T-cell (primary cell): ENCODE data around the gene ZC3H12D. TPM values are rescaled to one million over a fixed set of nuclear protein-coding genes. Genes with fewer than 3 reads are reported as not detected.
"Not testable (repeated sequence)": the region's sequence is repeated elsewhere in the genome, so short reads cannot be mapped to it uniquely, and the experiment has no call there.

Experiments
- ATAC-seq, 4 experiments: fragments of 200-7000 bp in 3 of 4; fragments of 150-1000 bp in 1 of 4; cut with Tn5 transposase; replicated peaks in 1 of 4; 1 replicate in 3 of 4; 2 replicates in 1 of 4; pipeline ENCODE4 v1.10.0; 2021; ENCODE audit warnings: moderate library complexity in 3 of 4, mild to moderate bottlenecking in 2 of 4, moderate number of reproducible peaks in 1 of 4
- CTCF ChIA-PET, 2 donors: fragments of 300-600 bp; sonication (Branson Sonifier 250); formaldehyde crosslinking; loops; one replicate each; lab custom pipeline; 2022; ENCODE audit warnings: antibody characterized with exemption in 2 of 2; lab: Charles Lee
- POLR2A ChIA-PET, 2 donors: fragments of 300-600 bp; sonication (Branson Sonifier 250); formaldehyde crosslinking; loops; one replicate each; lab custom pipeline; 2022; ENCODE audit warnings: antibody characterized with exemption in 2 of 2; lab: Charles Lee
- DNase-seq, 35 experiments: peaks; one replicate each; pipeline versions ENCODE4 v3.0.0 to v3.0.0-alpha.2; 2013 to 2023
- H3K27ac ChIP-seq: one replicate; pipeline ENCODE4 v1.5.1; 2013; ENCODE audit warnings: low read length
- H3K27me3 ChIP-seq, 2 experiments: replicated peaks in 1 of 2; 1 replicate in 1 of 2; 2 replicates in 1 of 2; pipeline versions ENCODE4 v1.6.1 to v1.7.0; 2013; ENCODE audit warnings: low read length in 1 of 2, mixed read lengths in 1 of 2; ENCODE audit not compliant: control insufficient read depth in 2 of 2, insufficient read depth in 2 of 2; ENCODE audit errors: extremely low read depth in 1 of 2
- H3K36me3 ChIP-seq, 2 donors: 1 replicate in 1 of 2; 2 replicates in 1 of 2; pipeline versions ENCODE4 v1.6.1 to v1.7.0; 2013; ENCODE audit warnings: low read length in 1 of 2; ENCODE audit not compliant: control insufficient read depth in 2 of 2, insufficient read depth in 1 of 2; ENCODE audit errors: extremely low read depth in 1 of 2
- H3K4me1 ChIP-seq, 2 experiments: 1 replicate in 1 of 2; 2 replicates in 1 of 2; pipeline versions ENCODE4 v1.6.1 to v1.7.0; 2013; ENCODE audit warnings: low read length in 2 of 2, mixed read lengths in 1 of 2; ENCODE audit not compliant: insufficient read depth in 2 of 2, control insufficient read depth in 1 of 2; ENCODE audit errors: extremely low read depth in 1 of 2
- H3K4me3 ChIP-seq, 2 donors: 1 replicate in 1 of 2; 2 replicates in 1 of 2; pipeline versions ENCODE4 v1.5.1 to v1.7.0; 2013; ENCODE audit warnings: mild to moderate bottlenecking in 2 of 2, low read length in 1 of 2, moderate library complexity in 1 of 2; ENCODE audit not compliant: control insufficient read depth in 1 of 2; ENCODE audit errors: extremely low read depth in 1 of 2
- H3K9me3 ChIP-seq: 2 replicates; pipeline ENCODE4 v1.7.0; 2013
- H3K27ac Mint-ChIP-seq, 2 donors: one replicate each; pipeline ENCODE4 v1.8.0; 2020 to 2021; ENCODE audit warnings: mild to moderate bottlenecking in 2 of 2, mixed read lengths in 2 of 2
- H3K27me3 Mint-ChIP-seq, 2 donors: one replicate each; pipeline ENCODE4 v1.8.0; 2021 to 2022; ENCODE audit warnings: mixed read lengths in 2 of 2
- H3K36me3 Mint-ChIP-seq: one replicate; pipeline ENCODE4 v1.8.0; 2021; ENCODE audit warnings: mixed read lengths
- H3K4me1 Mint-ChIP-seq, 3 donors: one replicate each; pipeline ENCODE4 v1.8.0; 2020 to 2022; ENCODE audit warnings: mixed read lengths in 3 of 3, mild to moderate bottlenecking in 1 of 3
- H3K4me3 Mint-ChIP-seq, 3 donors: one replicate each; pipeline ENCODE4 v1.8.0; 2020 to 2022; ENCODE audit warnings: mild to moderate bottlenecking in 3 of 3, mixed read lengths in 3 of 3, moderate library complexity in 3 of 3
- H3K9me3 Mint-ChIP-seq, 3 donors: one replicate each; pipeline ENCODE4 v1.8.0; 2020 to 2022; ENCODE audit warnings: mixed read lengths in 3 of 3
- WGBS: methylation state at CpG from one replicate; pipeline ENCODE4 v1.1.5; 2013; ENCODE audit warnings: missing lambda C conversion rate; ENCODE audit not compliant: insufficient coverage; 5-methylcytosine and 5-hydroxymethylcytosine counted together
- total RNA-seq, 35 experiments: library from RNA in 6 of 35; stranded (reverse) in 6 of 35; fragments of 120-200 nt in 1 of 35; gene quantifications; one replicate each; pipeline versions ENCODE4 v1.2.1 to v1.2.4 and lab custom pipeline; 2013 to 2026

Gene ZC3H12D
- total RNA-seq, 5 donors from 2014 or later (not counting 1 experiment from before 2014, with no cell fraction given): 48.2 to 117 (median 107) TPM

DNA sequence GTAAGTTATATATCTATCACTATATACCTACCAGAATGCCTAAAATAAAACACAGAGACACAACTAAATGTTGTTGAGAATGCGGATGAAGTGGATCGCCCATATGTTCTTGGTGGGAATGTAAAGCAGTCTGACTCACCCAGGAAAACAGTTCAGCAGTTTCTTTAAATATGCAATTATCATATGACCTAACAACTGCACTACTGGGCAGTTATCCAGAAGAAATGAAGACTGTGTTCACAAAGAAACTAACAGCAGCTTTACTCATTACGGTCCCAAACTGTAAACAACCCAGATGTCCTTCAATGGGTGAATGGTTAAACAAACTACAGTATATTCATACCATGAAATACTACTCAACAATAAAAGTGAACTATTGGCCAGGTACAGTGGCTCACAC, 14.3 kb upstream of the ZC3H12D start:
- H3K4me1 ChIP-seq: peaks cover 15 to 31% of the 10 kb centered on the region in 2 experiments
- ChIA-PET POLR2A (interaction anchor here in 1 of 2 donors (0.6 to 0.8 kb wide), 2 partner anchors 18 to 20 kb away, joined by 3 read pairs; no protein-coding TSS in a partner anchor), CTCF (interaction anchor here in 1 of 2 donors (1.3 to 1.4 kb wide), 2 partner anchors 13 to 18 kb away, joined by 3 to 6 read pairs; no protein-coding TSS in a partner anchor)
- no peak overlapping the region for H3K4me3 Mint-ChIP-seq
- no peak for DNase-seq
- H3K27me3 Mint-ChIP-seq: no peaks in the 10 kb centered on the region
- no peaks in the 10 kb centered on the region for H3K27me3 ChIP-seq
- H3K27ac Mint-ChIP-seq: peak overlapping the region; percentile 63 to 87
- H3K27ac ChIP-seq: peak overlapping the region; percentile 17
- H3K9me3 Mint-ChIP-seq: no peaks in the 10 kb centered on the region
- no peak for ATAC-seq
- WGBS: no CpG with 5 or more reads among the region's 3 CpGs
- H3K4me3 ChIP-seq: no peak overlapping the region
- H3K36me3 ChIP-seq: peaks cover 0 to 9% of the 10 kb centered on the region in 2 donors
- peaks cover 56 to 73% (median 73%) of the 10 kb centered on the region in 3 donors for H3K4me1 Mint-ChIP-seq
- H3K9me3 ChIP-seq: no peaks in the 10 kb centered on the region
- H3K36me3 Mint-ChIP-seq: peaks cover 29% of the 10 kb centered on the region

DNA sequence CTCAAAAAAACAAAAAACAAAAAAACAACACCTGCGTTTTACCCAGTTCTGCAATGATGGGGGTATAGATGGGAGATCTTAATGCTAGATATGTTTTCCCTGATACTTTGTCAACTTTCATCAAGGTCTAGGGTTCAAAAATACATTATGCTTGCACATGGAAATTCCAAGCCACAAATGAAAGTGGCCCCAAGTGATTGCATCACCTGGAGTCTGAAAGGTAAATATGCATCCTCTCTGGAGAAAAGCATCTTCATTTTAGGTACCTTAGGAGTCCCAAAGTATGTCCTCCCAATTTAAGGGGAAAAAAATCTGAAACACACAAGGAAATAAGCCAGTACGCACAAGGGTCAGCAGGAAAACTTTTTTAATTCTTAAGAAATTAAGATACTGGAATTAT, 12.6 kb upstream of the ZC3H12D start:
- no peak overlapping the region for H3K4me3 Mint-ChIP-seq
- DNase-seq (no peak), ATAC-seq (no peak)
- no CpG with 5 or more reads among the region's 2 CpGs for WGBS
- H3K27me3 Mint-ChIP-seq: no peaks in the 10 kb centered on the region
- H3K4me1 ChIP-seq: peaks cover 15 to 46% of the 10 kb centered on the region in 2 experiments
- H3K4me3 ChIP-seq: no peak overlapping the region
- peaks cover 59 to 81% (median 79%) of the 10 kb centered on the region in 3 donors for H3K4me1 Mint-ChIP-seq
- no peaks in the 10 kb centered on the region for H3K9me3 Mint-ChIP-seq
- H3K27ac ChIP-seq: no peak overlapping the region
- H3K36me3 ChIP-seq: peaks cover 0 to 9% of the 10 kb centered on the region in 2 donors
- no peaks in the 10 kb centered on the region for H3K27me3 ChIP-seq
- ChIA-PET POLR2A (interaction anchor here (0.6 to 3.1 kb wide), 3 partner anchors 11 to 18 kb away, joined by 3 to 35 read pairs (median 3); no protein-coding TSS in a partner anchor), CTCF (no interaction called here)
- H3K27ac Mint-ChIP-seq: peak overlapping the region; percentile 89 to 95
- no peaks in the 10 kb centered on the region for H3K9me3 ChIP-seq
- peaks cover 24% of the 10 kb centered on the region for H3K36me3 Mint-ChIP-seq

DNA sequence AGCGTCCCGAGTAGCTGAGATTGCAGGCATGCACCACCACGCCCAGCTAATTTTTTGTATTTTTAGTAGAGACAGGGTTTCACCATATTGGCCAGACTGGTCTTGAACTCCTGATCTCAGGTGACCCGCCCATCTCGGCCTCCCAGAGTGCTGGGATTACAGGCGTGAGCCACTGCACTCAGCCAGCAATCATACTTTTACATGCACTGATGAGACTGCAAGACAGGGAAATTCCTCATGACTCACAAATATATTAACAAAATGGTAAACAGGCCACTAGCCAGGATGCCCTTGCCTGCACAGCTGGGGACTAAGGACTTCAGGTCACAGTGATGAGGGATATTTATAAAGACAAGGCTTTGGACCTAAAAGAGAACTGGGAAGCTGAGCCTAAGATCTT, 11.8 kb upstream of the ZC3H12D start:
- H3K4me1 Mint-ChIP-seq: peaks cover 57 to 81% (median 81%) of the 10 kb centered on the region in 3 donors
- CTCF ChIA-PET: interaction anchor here in 1 of 2 donors (0.6 to 2.4 kb wide), 3 partner anchors 9 to 12 kb away, joined by 3 to 23 read pairs (median 6); partner anchors contain the start of gene ZC3H12D
- ATAC-seq, H3K9me3 Mint-ChIP-seq, H3K4me3 ChIP-seq, H3K27me3 ChIP-seq, H3K27me3 Mint-ChIP-seq, H3K36me3 ChIP-seq, H3K9me3 ChIP-seq: not testable (repeated sequence)
- POLR2A ChIA-PET: interaction anchor here (0.6 to 3.1 kb wide), 4 partner anchors 12 to 17 kb away, joined by 3 to 35 read pairs (median 3); no protein-coding TSS in a partner anchor
- DNase-seq: peak in 1 of 35 experiments; percentile 43
- peak overlapping the region; percentile 97 for H3K27ac ChIP-seq
- WGBS: 80% methylated on average over 4 of the region's 6 CpGs
- H3K36me3 Mint-ChIP-seq: peaks cover 20% of the 10 kb centered on the region
- H3K27ac Mint-ChIP-seq: peak overlapping the region; percentile 95 to 98
- peak overlapping the region; percentile 57 to 78 (median 68) for H3K4me3 Mint-ChIP-seq
- peaks cover 15 to 46% of the 10 kb centered on the region in 2 experiments for H3K4me1 ChIP-seq

DNA sequence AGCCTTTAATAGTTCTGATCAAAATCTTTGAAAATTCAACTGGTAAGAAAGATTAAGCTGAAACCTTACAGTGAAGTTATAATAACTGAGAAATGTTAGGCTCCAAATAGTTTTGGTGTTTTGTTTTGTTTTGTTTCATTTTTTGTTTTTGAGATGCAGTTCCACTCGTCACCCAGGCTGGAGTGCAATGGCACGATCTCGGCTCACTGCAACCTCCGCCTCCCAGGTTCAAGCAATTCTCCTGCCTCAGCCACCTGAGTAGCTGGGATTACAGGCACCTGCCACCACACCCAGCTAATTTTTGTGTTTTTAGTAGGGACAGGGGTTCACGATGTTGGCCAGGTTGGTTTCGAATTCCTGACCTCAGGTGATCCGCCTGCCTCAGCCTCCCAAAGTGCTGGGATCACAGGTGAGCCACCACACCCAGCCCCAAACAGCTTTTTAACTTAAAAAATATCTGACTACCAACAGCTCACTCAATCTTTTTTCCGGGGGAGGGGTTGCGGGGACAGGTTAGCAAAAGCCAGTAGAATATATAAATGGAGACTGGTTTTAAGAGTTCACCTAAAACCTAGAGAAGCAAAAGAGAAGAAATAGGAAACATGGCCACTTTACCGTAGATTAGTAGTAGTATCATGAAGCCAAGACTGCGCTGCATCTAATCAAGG, 10.7 kb upstream of the ZC3H12D start:
- DNase-seq: peak in 4 of 35 experiments; percentile 19 to 52 (median 42)
- peak; percentile 24 to 33 (median 28) for ATAC-seq
- CTCF ChIA-PET: interaction anchor here (0.6 to 2.4 kb wide), 16 partner anchors 9 to 467 kb away, joined by 3 to 23 read pairs (median 5); partner anchors contain the start of gene ZC3H12D (in 1 of the 2)
- Histone ChIP-seq H3K27ac (peak overlapping the region; percentile 97), H3K4me1 (peaks cover 15 to 46% of the 10 kb centered on the region in 2 experiments), H3K4me3 (peak overlapping the region in 1 of 2 donors; percentile 27)
- H3K27me3 ChIP-seq, H3K27me3 Mint-ChIP-seq, H3K36me3 ChIP-seq, H3K9me3 ChIP-seq, H3K9me3 Mint-ChIP-seq: not testable (repeated sequence)
- Mint-ChIP-seq H3K4me1 (peaks cover 60 to 82% (median 78%) of the 10 kb centered on the region in 3 donors), H3K36me3 (peaks cover 17% of the 10 kb centered on the region), H3K4me3 (peak overlapping the region; percentile 57 to 78 (median 68)), H3K27ac (peak overlapping the region; percentile 95 to 98)
- POLR2A ChIA-PET: interaction anchor here (0.6 to 3.1 kb wide), 17 partner anchors 9 to 413 kb away, joined by 3 to 35 read pairs (median 5); partner anchors contain the start of genes PPIL4 (in 1 of the 2), TAB2 (in 1 of the 2) and ZC3H12D (in 1 of the 2)
- WGBS: 74% methylated on average over 3 of the region's 11 CpGs

DNA sequence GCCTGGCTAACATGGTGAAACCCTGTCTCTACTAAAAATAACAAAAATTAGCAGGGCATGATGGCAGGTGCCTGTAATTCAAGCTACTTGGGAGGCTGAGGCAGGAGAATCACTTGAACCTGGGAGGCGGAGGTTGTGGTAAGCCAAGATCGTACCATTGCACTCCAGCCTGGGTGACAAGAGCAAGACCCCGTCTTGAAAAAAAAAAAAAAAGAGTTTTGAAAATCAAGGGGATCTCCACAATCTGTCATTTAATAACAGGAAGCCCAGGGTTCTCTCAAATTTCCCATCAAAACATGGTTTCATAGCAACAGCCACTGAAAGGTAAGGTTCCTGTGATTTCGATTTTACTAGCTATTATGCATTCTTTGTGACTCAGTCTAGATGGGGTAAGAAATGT, 10.0 kb upstream of the ZC3H12D start:
- not testable (repeated sequence) for H3K9me3 Mint-ChIP-seq
- WGBS: 40% methylated on average over 1 of the region's 4 CpGs
- ATAC-seq: peak; percentile 87 to 93 (median 90)

More for the DNA sequence above, 10.0 kb upstream of the ZC3H12D start:
- Histone ChIP-seq H3K4me1 (peaks cover 15 to 46% of the 10 kb centered on the region in 2 experiments), H3K4me3 (peak overlapping the region in 1 of 2 donors; percentile 27), H3K27ac (peak overlapping the region; percentile 97)
- H3K27me3 ChIP-seq, H3K36me3 ChIP-seq, H3K9me3 ChIP-seq, H3K27me3 Mint-ChIP-seq: not testable (repeated sequence)
- peak in 32 of 35 experiments; percentile 26 to 88 (median 52) for DNase-seq
- Mint-ChIP-seq H3K36me3 (peaks cover 12% of the 10 kb centered on the region), H3K4me1 (peaks cover 60 to 82% (median 78%) of the 10 kb centered on the region in 3 donors), H3K27ac (peak overlapping the region; percentile 95 to 98), H3K4me3 (peak overlapping the region; percentile 57 to 78 (median 68))
- ChIA-PET POLR2A (interaction anchor here (0.6 to 3.1 kb wide), 16 partner anchors 9 to 412 kb away, joined by 3 to 35 read pairs (median 6); partner anchors contain the start of genes PPIL4 (in 1 of the 2), TAB2 (in 1 of the 2) and ZC3H12D (in 1 of the 2)), CTCF (interaction anchor here (0.7 to 2.4 kb wide), 15 partner anchors 9 to 466 kb away, joined by 3 to 23 read pairs (median 5); partner anchors contain the start of gene ZC3H12D (in 1 of the 2))
